ENCODE measurements around the gene RCC2.

The RCC2 gene

GRCh38 chr1:17370618-17371017 lies 68.9 kb downstream of the RCC2 start:
- DNase-seq = no peak

- no peak for DNase-seq
These were observed 70.0 kb downstream of the RCC2 start for GRCh38 chr1:17369466-17369865.

- no peak for DNase-seq
These were observed 74.2 kb downstream of the RCC2 start for GRCh38 chr1:17365293-17365692.

GRCh38 chr1:17363771-17364170 lies 75.7 kb downstream of the RCC2 start:
- no peak for DNase-seq

GRCh38 chr1:17363351-17363750 lies 76.1 kb downstream of the RCC2 start:
- no peak for DNase-seq

GRCh38 chr1:17361687-17362086 lies 77.8 kb downstream of the RCC2 start:
- DNase-seq = no peak

GRCh38 chr1:17360272-17360956 lies 79.1 kb downstream of the RCC2 start:
- no peak for DNase-seq

- no peak for DNase-seq
These were observed 79.7 kb downstream of the RCC2 start for GRCh38 chr1:17359808-17360207.

GRCh38 chr1:17359031-17359430 lies 80.4 kb downstream of the RCC2 start:
- DNase-seq = no peak

GRCh38 chr1:17358557-17358956 lies 80.9 kb downstream of the RCC2 start:
- no peak for DNase-seq
